B cell (primary cell): ENCODE results near the gene THRB. TPM values are rescaled to one million over a fixed set of nuclear protein-coding genes. Genes with fewer than 3 reads are reported as not detected.

Experiments
- ATAC-seq: fragments of 200-7000 bp; cut with Tn5 transposase; one replicate; pipeline ENCODE4 v1.10.0; 2021; ENCODE audit warnings: low read depth, mild to moderate bottlenecking, moderate number of reproducible peaks, moderate library complexity
- CTCF ChIA-PET: fragments of 350-600 bp; sonication (Branson Sonifier 250); formaldehyde crosslinking; loops from one replicate; lab custom pipeline; 2021; ENCODE audit warnings: antibody characterized with exemption, inconsistent platforms; lab: Charles Lee
- POLR2A ChIA-PET: fragments of 350-600 bp; sonication (Branson Sonifier 250); formaldehyde crosslinking; loops from one replicate; lab custom pipeline; 2021; ENCODE audit warnings: antibody characterized with exemption; lab: Charles Lee
- DNase-seq: peaks from one replicate; pipeline ENCODE4 v3.0.0; 2013
- H2AFZ ChIP-seq: 2 replicates; pipeline ENCODE4 v1.6.1; 2012; ENCODE audit warnings: mild to moderate bottlenecking, low read depth, low read length; ENCODE audit not compliant: insufficient read depth, poor library complexity, severe bottlenecking
- H3K27ac ChIP-seq, 2 donors: 1 replicate in 1 of 2; 2 replicates in 1 of 2; pipeline ENCODE4 v1.5.1; 2012 to 2013; ENCODE audit warnings: low read length in 2 of 2, mild to moderate bottlenecking in 2 of 2, moderate library complexity in 1 of 2
- H3K27me3 ChIP-seq, 4 experiments: fragments of 200-600 bp in 1 of 4; sonication (generic) in 1 of 4; replicated peaks in 1 of 4; 1 replicate in 2 of 4; 2 replicates in 2 of 4; pipeline versions ENCODE4 v1.6.1 to v1.7.0; 2013 to 2016; ENCODE audit warnings: low read length in 3 of 4, mild to moderate bottlenecking in 2 of 4, mixed read lengths in 1 of 4, moderate library complexity in 1 of 4; ENCODE audit not compliant: insufficient read depth in 4 of 4, control insufficient read depth in 3 of 4; ENCODE audit errors: control extremely low read depth in 1 of 4
- H3K36me3 ChIP-seq, 2 experiments: replicated peaks in 1 of 2; 1 replicate in 1 of 2; 2 replicates in 1 of 2; pipeline versions ENCODE4 v1.6.1 to v1.7.1; 2013; ENCODE audit warnings: low read length in 1 of 2; ENCODE audit not compliant: insufficient read depth in 2 of 2, control insufficient read depth in 1 of 2; ENCODE audit errors: control extremely low read depth in 1 of 2, extremely low read depth in 1 of 2
- H3K4me1 ChIP-seq, 2 donors: fragments of 200-600 bp in 1 of 2; sonication (generic) in 1 of 2; 1 replicate in 1 of 2; 2 replicates in 1 of 2; pipeline versions ENCODE4 v1.5.1 to v1.6.1; 2013 to 2017; ENCODE audit warnings: low read length in 2 of 2; ENCODE audit not compliant: control insufficient read depth in 2 of 2, insufficient read depth in 2 of 2
- H3K4me2 ChIP-seq: replicated peaks from 2 replicates; pipeline ENCODE3; 2012; ENCODE audit warnings: mild to moderate bottlenecking, low read depth, low read length; ENCODE audit not compliant: poor library complexity, severe bottlenecking
- H3K4me3 ChIP-seq, 5 experiments: fragments of 200-600 bp in 1 of 5; sonication (generic) in 1 of 5; 1 replicate in 3 of 5; 2 replicates in 2 of 5; pipeline versions ENCODE4 v1.5.1 to v1.7.0; 2011 to 2016; ENCODE audit warnings: low read length in 4 of 5, mild to moderate bottlenecking in 4 of 5, low read depth in 2 of 5, control low read depth in 1 of 5, moderate library complexity in 1 of 5; ENCODE audit not compliant: insufficient read depth in 1 of 5; ENCODE audit errors: control extremely low read depth in 1 of 5, extremely low read depth in 1 of 5
- H3K79me2 ChIP-seq: fragments of 200-600 bp; sonication (generic); one replicate; pipeline ENCODE4 v1.6.0; 2016; ENCODE audit warnings: low read length; ENCODE audit not compliant: control insufficient read depth, insufficient read depth
- H3K9ac ChIP-seq: fragments of 200-600 bp; sonication (generic); 2 replicates; pipeline ENCODE4 v1.6.1; 2017; ENCODE audit warnings: mild to moderate bottlenecking, low read length, moderate library complexity
- H3K9me3 ChIP-seq, 3 donors: one replicate each; pipeline versions ENCODE4 v1.6.1 to v1.7.1; 2013; ENCODE audit warnings: low read length in 2 of 3; ENCODE audit not compliant: control insufficient read depth in 2 of 3, insufficient read depth in 1 of 3; ENCODE audit errors: control extremely low read depth in 1 of 3
- H4K20me1 ChIP-seq: 2 replicates; pipeline ENCODE4 v1.6.0; 2012; ENCODE audit warnings: mild to moderate bottlenecking, low read length; ENCODE audit not compliant: insufficient read depth, control insufficient read depth, poor library complexity, severe bottlenecking
- H3K27ac Mint-ChIP-seq: one replicate; pipeline ENCODE4 v1.8.0; 2021; ENCODE audit warnings: mixed read lengths
- H3K27me3 Mint-ChIP-seq: one replicate; pipeline ENCODE4 v1.8.0; 2021; ENCODE audit warnings: mixed read lengths
- H3K4me1 Mint-ChIP-seq: one replicate; pipeline ENCODE4 v1.8.0; 2021; ENCODE audit warnings: mixed read lengths
- H3K4me3 Mint-ChIP-seq: one replicate; pipeline ENCODE4 v1.8.0; 2021; ENCODE audit warnings: mixed read lengths
- H3K9me3 Mint-ChIP-seq: one replicate; pipeline ENCODE4 v1.8.0; 2022; ENCODE audit warnings: mixed read lengths; ENCODE audit not compliant: insufficient read depth
- CTCF ChIP-seq: fragments of 200-600 bp; IDR thresholded peaks from one replicate; pipeline ENCODE4 v1.8.0; 2022; ENCODE audit warnings: antibody characterized with exemption, mild to moderate bottlenecking
- EZH2 ChIP-seq: IDR thresholded peaks from 2 replicates; pipeline ENCODE4 v1.6.1; 2012; ENCODE audit warnings: borderline replicate concordance, low read depth, mild to moderate bottlenecking, moderate library complexity, low read length; ENCODE audit not compliant: insufficient read depth, poor library complexity, severe bottlenecking
- WGBS: methylation state at CpG from one replicate; pipeline ENCODE4 v1.1.5; 2013; ENCODE audit warnings: missing lambda C conversion rate; ENCODE audit not compliant: insufficient coverage; 5-methylcytosine and 5-hydroxymethylcytosine counted together
- intact Hi-C: fragments of 100-400 bp; cut with micrococcal nuclease; formaldehyde crosslinking; loops from one replicate; pipeline ENCODE4 v1.10.0; 2022
- polyA plus RNA-seq: library from polyadenylated mRNA; depleted of rRNA; stranded (reverse); fragments of >200 nt; gene quantifications from 2 replicates; pipeline ENCODE4 v1.2.3, GENCODE V29; 2012
- total RNA-seq, 2 donors: library from RNA; stranded (reverse); fragments of 120-200 nt in 1 of 2; gene quantifications; 1 replicate in 1 of 2; 2 replicates in 1 of 2; pipeline versions ENCODE4 v1.2.3 to v1.2.4, GENCODE V29; 2013 to 2022

THRB gene
- total and polyA plus RNA-seq, 2 donors (not counting 1 experiment from before 2014, with no cell fraction given), result 0.86 to 1.8 TPM

GRCh38 chr3:24498391-24498790 is 3.7 kb upstream of the THRB start:
- Histone ChIP-seq H3K9me3 (peaks cover 0 to 6% (median 0%) of the 10 kb centered on the region in 3 donors), H3K27ac (no peak overlapping the region), H3K79me2 (no peaks in the 10 kb centered on the region), H3K9ac (no peak overlapping the region), H3K4me3 (no peak overlapping the region), H3K4me2 (no peak overlapping the region), H3K4me1 (peaks cover 20 to 30% of the 10 kb centered on the region in 2 donors), H3K36me3 (no peaks in the 10 kb centered on the region), H4K20me1 (no peaks in the 10 kb centered on the region), H2AFZ (no peak overlapping the region), H3K27me3 (peaks cover 0 to 14% (median 4%) of the 10 kb centered on the region in 4 experiments)
- ChIA-PET POLR2A (no interaction called here), CTCF (no interaction called here)
- WGBS, result 83% methylated on average over 1 of the region's 2 CpGs
- TF ChIP-seq CTCF, result no peak
- no peak for TF ChIP-seq EZH2
- H3K9me3 Mint-ChIP-seq, result no peaks in the 10 kb centered on the region
- H3K4me3 Mint-ChIP-seq, result no peak overlapping the region
- no peak overlapping the region for H3K27ac Mint-ChIP-seq
- H3K27me3 Mint-ChIP-seq, result peaks cover 15% of the 10 kb centered on the region
- ATAC-seq, result no peak
- peaks cover 24% of the 10 kb centered on the region for H3K4me1 Mint-ChIP-seq
- intact Hi-C loops, result no loop called here
- DNase-seq, result no peak

- intact Hi-C loops, result no loop called here
- TF ChIP-seq EZH2 (no peak), CTCF (no peak)
- Histone ChIP-seq H3K4me1 (peaks cover 15 to 26% of the 10 kb centered on the region in 2 donors), H3K4me2 (no peak overlapping the region), H4K20me1 (no peaks in the 10 kb centered on the region), H3K4me3 (no peak overlapping the region), H3K27ac (no peak overlapping the region), H2AFZ (no peak overlapping the region), H3K79me2 (no peaks in the 10 kb centered on the region), H3K9me3 (peaks cover 0 to 6% (median 0%) of the 10 kb centered on the region in 3 donors), H3K9ac (no peak overlapping the region), H3K27me3 (peaks cover 0 to 14% (median 4%) of the 10 kb centered on the region in 4 experiments), H3K36me3 (no peaks in the 10 kb centered on the region)
- ChIA-PET CTCF (no interaction called here), POLR2A (no interaction called here)
- no peak overlapping the region for H3K4me3 Mint-ChIP-seq
- peaks cover 20% of the 10 kb centered on the region for H3K27me3 Mint-ChIP-seq
- DNase-seq (no peak), ATAC-seq (no peak)
- no peaks in the 10 kb centered on the region for H3K9me3 Mint-ChIP-seq
- 93% methylated on average over 2 of the region's 2 CpGs for WGBS
- H3K27ac Mint-ChIP-seq, result no peak overlapping the region
- H3K4me1 Mint-ChIP-seq, result peaks cover 19% of the 10 kb centered on the region
These were observed 3.3 kb upstream of the THRB start for GRCh38 chr3:24497942-24498341.
